HepG2 (cell line): ENCODE data around the gene CMIP. TPM values are rescaled to one million over a fixed set of nuclear protein-coding genes. Genes with fewer than 3 reads are reported as not detected.

Experiments used
- AHR ChIP-seq: IDR thresholded peaks from 2 replicates; pipeline ENCODE4 v1.6.1; 2018; ENCODE audit warnings: missing genetic modification reagents, missing compliant biosample characterization
- ASH2L ChIP-seq: fragments of 300-600, 200-600 bp; sonication (generic); IDR thresholded peaks from 2 replicates; pipeline ENCODE4 v1.7.0; 2017; ENCODE audit warnings: low read depth, mild to moderate bottlenecking, moderate library complexity, mixed read lengths, low read length; ENCODE audit not compliant: insufficient read length
- CREM ChIP-seq, 2 experiments: sonication (generic) in 1 of 2; formaldehyde crosslinking in 1 of 2; IDR thresholded peaks; 2 replicates each; pipeline versions ENCODE4 v1.4.0 to v1.6.1; 2016 to 2020; ENCODE audit warnings: antibody characterized with exemption in 1 of 2, mild to moderate bottlenecking in 1 of 2, missing genetic modification reagents in 1 of 2
- HMG20B ChIP-seq: conservative IDR thresholded peaks from 2 replicates; pipeline ENCODE4 v1.6.1; 2016; ENCODE audit warnings: missing genetic modification reagents, missing compliant biosample characterization
- LCORL ChIP-seq, 2 experiments: fragments of 450-650 bp in 1 of 2; sonication (generic) in 1 of 2; formaldehyde crosslinking in 1 of 2; IDR thresholded peaks; 2 replicates each; pipeline versions ENCODE4 v1.5.0 to v1.6.1; 2017 to 2020; ENCODE audit warnings: antibody characterized with exemption in 1 of 2, missing genetic modification reagents in 1 of 2
- MED8 ChIP-seq: sonication (generic); formaldehyde crosslinking; IDR thresholded peaks from 2 replicates; pipeline ENCODE4 v1.8.1; 2023; ENCODE audit warnings: mild to moderate bottlenecking, missing genetic modification reagents; ENCODE audit not compliant: insufficient replicate concordance
- NR3C1 ChIP-seq: sonication (generic); formaldehyde crosslinking; IDR thresholded peaks from 2 replicates; pipeline ENCODE4 v1.4.0; 2020; ENCODE audit warnings: missing genetic modification reagents
- SP5 ChIP-seq: IDR thresholded peaks from 2 replicates; pipeline ENCODE4 v1.6.1; 2016; ENCODE audit warnings: low read depth, borderline replicate concordance
- ZNF136 ChIP-seq: sonication (generic); formaldehyde crosslinking; IDR thresholded peaks from 2 replicates; pipeline ENCODE4 v1.8.1; 2022; ENCODE audit warnings: low read depth, mild to moderate bottlenecking, moderate library complexity, missing genetic modification reagents
- ZNF138 ChIP-seq: sonication (generic); formaldehyde crosslinking; IDR thresholded peaks from 2 replicates; pipeline ENCODE4 v1.5.0; 2020; ENCODE audit warnings: mild to moderate bottlenecking, low read depth, missing genetic modification reagents
- ZNF383 ChIP-seq: sonication (generic); formaldehyde crosslinking; IDR thresholded peaks from 2 replicates; pipeline ENCODE4 v1.4.0; 2020; ENCODE audit warnings: missing genetic modification reagents, mild to moderate bottlenecking, borderline replicate concordance
- polyA plus RNA-seq, 8 experiments: library from polyadenylated mRNA; depleted of rRNA in 3 of 8; stranded (reverse) in 7 of 8; unstranded in 1 of 8; fragments of >200 nt; fragmentation: Illumina TruSeq in 4 of 8; extraction: Trizol in 4 of 8; gene quantifications; 2 replicates each; pipeline versions ENCODE4 v1.2.1 to v1.2.3, GENCODE V29; 2011 to 2016; ENCODE audit warnings: low read depth in 4 of 8, missing spikeins in 1 of 8, mixed read lengths in 1 of 8; ENCODE audit not compliant: insufficient read depth in 1 of 8
- total RNA-seq, 5 experiments: library from RNA; depleted of rRNA; stranded (reverse); fragments of >200 nt; fragmentation: Illumina TruSeq; extraction: Trizol; gene quantifications; 2 replicates each; pipeline ENCODE4 v1.2.3, GENCODE V29; 2016; ENCODE audit warnings: low read depth in 1 of 5
- TF ChIP-seq, protein P1 (sequence below): sonication (generic); formaldehyde crosslinking; IDR thresholded peaks from 2 replicates; pipeline ENCODE4 v1.4.0; 2020; ENCODE audit warnings: missing genetic modification reagents, mild to moderate bottlenecking, borderline replicate concordance
- TF ChIP-seq, protein P2 (sequence below): sonication (generic); formaldehyde crosslinking; IDR thresholded peaks from 2 replicates; pipeline ENCODE4 v1.5.1; 2020; ENCODE audit warnings: missing genetic modification reagents, mild to moderate bottlenecking, borderline replicate concordance
- TF ChIP-seq, protein P3 (sequence below): IDR thresholded peaks from 2 replicates; pipeline ENCODE4 v1.6.1; 2016; ENCODE audit warnings: mild to moderate bottlenecking, missing biosample characterization, missing genetic modification reagents
- TF ChIP-seq, protein P4 (sequence below): sonication (generic); formaldehyde crosslinking; IDR thresholded peaks from 2 replicates; pipeline ENCODE4 v1.4.0; 2020; ENCODE audit warnings: missing genetic modification reagents
- TF ChIP-seq, protein P5 (sequence below): sonication (generic); formaldehyde crosslinking; IDR thresholded peaks from 2 replicates; pipeline ENCODE4 v1.8.0; 2022; ENCODE audit warnings: missing genetic modification reagents, mild to moderate bottlenecking, moderate library complexity, borderline replicate concordance
- TF ChIP-seq, protein P6 (sequence below): sonication (generic); formaldehyde crosslinking; conservative IDR thresholded peaks from 2 replicates; pipeline ENCODE4 v1.8.1; 2023; ENCODE audit warnings: missing genetic modification reagents

The CMIP gene
- total and polyA plus RNA-seq, 2 of the 13 experiments (the other 11 are each of a cell fraction or from before 2014, with no cell fraction given): 10.9 to 18.1 TPM

DNA sequence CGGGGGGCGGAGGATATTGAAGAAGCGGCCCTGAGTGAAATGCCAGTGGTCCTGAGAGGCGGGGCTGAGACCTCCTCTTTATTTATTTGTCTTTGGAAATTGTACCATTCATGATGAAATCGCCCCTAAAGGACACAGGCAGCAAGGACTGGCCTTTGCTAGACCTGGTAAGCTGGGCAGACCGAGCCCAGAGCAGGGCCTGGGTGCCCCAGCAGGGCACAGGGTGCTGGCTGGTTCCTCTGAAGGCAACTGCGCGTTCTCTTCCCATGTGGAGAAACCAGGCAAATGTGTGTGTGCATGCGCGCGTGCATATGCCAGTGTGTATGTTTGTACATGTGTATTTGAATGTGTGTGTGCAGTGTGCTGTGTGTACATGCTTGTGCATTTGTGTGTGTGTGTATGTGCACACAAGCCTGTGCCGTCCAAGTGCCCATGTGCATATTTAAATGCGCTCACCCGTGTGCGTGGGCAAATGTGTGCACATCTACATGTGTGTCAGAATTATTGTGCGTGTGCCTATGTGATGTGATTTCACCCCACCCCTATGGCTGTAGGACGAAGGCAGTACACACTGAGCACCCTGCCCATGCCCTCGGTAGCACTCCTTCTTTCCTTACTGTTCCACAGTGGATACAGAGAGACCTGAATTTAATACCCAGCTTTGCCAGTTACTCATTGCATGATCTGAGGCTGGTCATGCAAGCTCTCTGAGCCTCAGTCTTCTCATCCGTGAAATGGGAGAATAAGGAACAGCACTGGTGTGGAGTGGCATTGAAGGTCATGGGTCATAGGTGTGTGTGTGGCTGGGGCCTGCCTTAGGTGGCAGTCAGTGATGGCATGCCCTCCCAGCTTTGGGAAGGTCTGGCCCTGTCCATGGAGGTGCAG, 105.2 kb downstream of the CMIP start (continued):
- TF ChIP-seq, protein P1, sequence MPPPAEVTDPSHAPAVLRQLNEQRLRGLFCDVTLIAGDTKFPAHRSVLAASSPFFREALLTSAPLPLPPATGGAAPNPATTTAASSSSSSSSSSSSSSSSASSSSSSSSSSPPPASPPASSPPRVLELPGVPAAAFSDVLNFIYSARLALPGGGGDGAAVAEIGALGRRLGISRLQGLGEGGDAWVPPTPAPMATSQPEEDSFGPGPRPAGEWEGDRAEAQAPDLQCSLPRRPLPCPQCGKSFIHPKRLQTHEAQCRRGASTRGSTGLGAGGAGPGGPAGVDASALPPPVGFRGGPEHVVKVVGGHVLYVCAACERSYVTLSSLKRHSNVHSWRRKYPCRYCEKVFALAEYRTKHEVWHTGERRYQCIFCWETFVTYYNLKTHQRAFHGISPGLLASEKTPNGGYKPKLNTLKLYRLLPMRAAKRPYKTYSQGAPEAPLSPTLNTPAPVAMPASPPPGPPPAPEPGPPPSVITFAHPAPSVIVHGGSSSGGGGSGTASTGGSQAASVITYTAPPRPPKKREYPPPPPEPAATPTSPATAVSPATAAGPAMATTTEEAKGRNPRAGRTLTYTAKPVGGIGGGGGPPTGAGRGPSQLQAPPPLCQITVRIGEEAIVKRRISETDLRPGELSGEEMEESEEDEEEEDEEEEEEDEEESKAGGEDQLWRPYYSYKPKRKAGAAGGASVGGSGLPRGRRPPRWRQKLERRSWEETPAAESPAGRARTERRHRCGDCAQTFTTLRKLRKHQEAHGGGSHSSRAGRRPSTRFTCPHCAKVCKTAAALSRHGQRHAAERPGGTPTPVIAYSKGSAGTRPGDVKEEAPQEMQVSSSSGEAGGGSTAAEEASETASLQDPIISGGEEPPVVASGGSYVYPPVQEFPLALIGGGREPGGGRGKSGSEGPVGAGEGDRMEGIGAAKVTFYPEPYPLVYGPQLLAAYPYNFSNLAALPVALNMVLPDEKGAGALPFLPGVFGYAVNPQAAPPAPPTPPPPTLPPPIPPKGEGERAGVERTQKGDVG (CRISPR knock-in tag): 0 out of 2 replicates have a peak, but pooled peaks have one; percentile 11
- peak; percentile 52; the same call in 1 of the 2 replicates for TF ChIP-seq AHR
- TF ChIP-seq, protein P2, sequence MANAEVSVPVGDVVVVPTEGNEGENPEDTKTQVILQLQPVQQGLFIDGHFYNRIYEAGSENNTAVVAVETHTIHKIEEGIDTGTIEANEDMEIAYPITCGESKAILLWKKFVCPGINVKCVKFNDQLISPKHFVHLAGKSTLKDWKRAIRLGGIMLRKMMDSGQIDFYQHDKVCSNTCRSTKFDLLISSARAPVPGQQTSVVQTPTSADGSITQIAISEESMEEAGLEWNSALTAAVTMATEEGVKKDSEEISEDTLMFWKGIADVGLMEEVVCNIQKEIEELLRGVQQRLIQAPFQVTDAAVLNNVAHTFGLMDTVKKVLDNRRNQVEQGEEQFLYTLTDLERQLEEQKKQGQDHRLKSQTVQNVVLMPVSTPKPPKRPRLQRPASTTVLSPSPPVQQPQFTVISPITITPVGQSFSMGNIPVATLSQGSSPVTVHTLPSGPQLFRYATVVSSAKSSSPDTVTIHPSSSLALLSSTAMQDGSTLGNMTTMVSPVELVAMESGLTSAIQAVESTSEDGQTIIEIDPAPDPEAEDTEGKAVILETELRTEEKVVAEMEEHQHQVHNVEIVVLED (CRISPR knock-in tag): peak; percentile 23; the same call in 1 of the 2 replicates
- TF ChIP-seq ASH2L: peak; percentile 5
- TF ChIP-seq MED8 (CRISPR knock-in tag): peak; percentile 4
- TF ChIP-seq, protein P3, sequence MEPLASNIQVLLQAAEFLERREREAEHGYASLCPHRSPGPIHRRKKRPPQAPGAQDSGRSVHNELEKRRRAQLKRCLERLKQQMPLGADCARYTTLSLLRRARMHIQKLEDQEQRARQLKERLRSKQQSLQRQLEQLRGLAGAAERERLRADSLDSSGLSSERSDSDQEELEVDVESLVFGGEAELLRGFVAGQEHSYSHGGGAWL (CRISPR knock-in tag): no peak
- TF ChIP-seq, protein P4, sequence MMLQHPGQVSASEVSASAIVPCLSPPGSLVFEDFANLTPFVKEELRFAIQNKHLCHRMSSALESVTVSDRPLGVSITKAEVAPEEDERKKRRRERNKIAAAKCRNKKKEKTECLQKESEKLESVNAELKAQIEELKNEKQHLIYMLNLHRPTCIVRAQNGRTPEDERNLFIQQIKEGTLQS (CRISPR knock-in tag): peak; percentile 41
- TF ChIP-seq, protein P5, sequence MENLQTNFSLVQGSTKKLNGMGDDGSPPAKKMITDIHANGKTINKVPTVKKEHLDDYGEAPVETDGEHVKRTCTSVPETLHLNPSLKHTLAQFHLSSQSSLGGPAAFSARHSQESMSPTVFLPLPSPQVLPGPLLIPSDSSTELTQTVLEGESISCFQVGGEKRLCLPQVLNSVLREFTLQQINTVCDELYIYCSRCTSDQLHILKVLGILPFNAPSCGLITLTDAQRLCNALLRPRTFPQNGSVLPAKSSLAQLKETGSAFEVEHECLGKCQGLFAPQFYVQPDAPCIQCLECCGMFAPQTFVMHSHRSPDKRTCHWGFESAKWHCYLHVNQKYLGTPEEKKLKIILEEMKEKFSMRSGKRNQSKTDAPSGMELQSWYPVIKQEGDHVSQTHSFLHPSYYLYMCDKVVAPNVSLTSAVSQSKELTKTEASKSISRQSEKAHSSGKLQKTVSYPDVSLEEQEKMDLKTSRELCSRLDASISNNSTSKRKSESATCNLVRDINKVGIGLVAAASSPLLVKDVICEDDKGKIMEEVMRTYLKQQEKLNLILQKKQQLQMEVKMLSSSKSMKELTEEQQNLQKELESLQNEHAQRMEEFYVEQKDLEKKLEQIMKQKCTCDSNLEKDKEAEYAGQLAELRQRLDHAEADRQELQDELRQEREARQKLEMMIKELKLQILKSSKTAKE: 0 out of 2 replicates have a peak, but pooled peaks have one; percentile 16
- TF ChIP-seq SP5: peak; percentile 89
- TF ChIP-seq, protein P6, sequence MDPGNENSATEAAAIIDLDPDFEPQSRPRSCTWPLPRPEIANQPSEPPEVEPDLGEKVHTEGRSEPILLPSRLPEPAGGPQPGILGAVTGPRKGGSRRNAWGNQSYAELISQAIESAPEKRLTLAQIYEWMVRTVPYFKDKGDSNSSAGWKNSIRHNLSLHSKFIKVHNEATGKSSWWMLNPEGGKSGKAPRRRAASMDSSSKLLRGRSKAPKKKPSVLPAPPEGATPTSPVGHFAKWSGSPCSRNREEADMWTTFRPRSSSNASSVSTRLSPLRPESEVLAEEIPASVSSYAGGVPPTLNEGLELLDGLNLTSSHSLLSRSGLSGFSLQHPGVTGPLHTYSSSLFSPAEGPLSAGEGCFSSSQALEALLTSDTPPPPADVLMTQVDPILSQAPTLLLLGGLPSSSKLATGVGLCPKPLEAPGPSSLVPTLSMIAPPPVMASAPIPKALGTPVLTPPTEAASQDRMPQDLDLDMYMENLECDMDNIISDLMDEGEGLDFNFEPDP (CRISPR knock-in tag): peak; percentile 47; the same call in 1 of the 2 replicates
- TF ChIP-seq CREM (IDR thresholded peaks at IDR 0.05): 0 out of 2 replicates have a peak, but pooled peaks have one; percentile 7
- TF ChIP-seq CREM (CRISPR knock-in tag; IDR thresholded peaks at IDR 0.05): no peak
- TF ChIP-seq ZNF136 (CRISPR knock-in tag): 0 out of 2 replicates have a peak, but pooled peaks have one; percentile 14
- TF ChIP-seq ZNF383 (CRISPR knock-in tag): no peak
- TF ChIP-seq HMG20B (CRISPR knock-in tag): no peak; the same call in 1 of the 2 replicates
- TF ChIP-seq LCORL (IDR thresholded peaks at IDR 0.05): no peak
- peak; percentile 63; the same call in 1 of the 2 replicates for TF ChIP-seq LCORL (CRISPR knock-in tag; IDR thresholded peaks at IDR 0.05)
- TF ChIP-seq ZNF138 (CRISPR knock-in tag): no peak
- no peak for TF ChIP-seq NR3C1 (CRISPR knock-in tag)
